IPS-18c (cell line): Measurements from ENCODE around the gene WWTR1.

Experiments used
- H3K4me3 ChIP-seq: 2 replicates; pipeline ENCODE4 v1.7.0; 2013; ENCODE audit warnings: low read depth, mild to moderate bottlenecking, low read length, moderate library complexity; ENCODE audit not compliant: insufficient read depth
- H3K9me3 ChIP-seq: one replicate; pipeline ENCODE4 v1.6.1; 2013; ENCODE audit warnings: mild to moderate bottlenecking, low read length, moderate library complexity; ENCODE audit not compliant: control insufficient read depth, insufficient read depth

WWTR1 gene

DNA sequence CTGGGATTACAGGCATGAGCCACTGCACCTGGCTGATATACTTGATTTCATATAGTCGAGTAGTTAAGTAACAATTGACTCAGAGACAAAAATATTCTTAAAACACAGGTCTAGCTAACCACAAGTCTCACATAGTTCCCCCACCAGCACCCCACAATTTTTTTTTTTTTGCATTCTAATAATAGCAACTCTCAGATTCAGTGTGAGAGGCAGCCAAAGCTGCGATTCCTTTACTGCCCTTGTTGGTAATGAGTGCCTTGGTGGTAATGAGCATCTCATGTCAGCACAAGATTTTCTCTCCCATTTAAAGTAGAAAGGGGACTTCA lies 72.5 kb downstream of the WWTR1 start:
- Histone ChIP-seq H3K4me3 (no peak overlapping the region), H3K9me3 (no peaks in the 10 kb centered on the region)

DNA sequence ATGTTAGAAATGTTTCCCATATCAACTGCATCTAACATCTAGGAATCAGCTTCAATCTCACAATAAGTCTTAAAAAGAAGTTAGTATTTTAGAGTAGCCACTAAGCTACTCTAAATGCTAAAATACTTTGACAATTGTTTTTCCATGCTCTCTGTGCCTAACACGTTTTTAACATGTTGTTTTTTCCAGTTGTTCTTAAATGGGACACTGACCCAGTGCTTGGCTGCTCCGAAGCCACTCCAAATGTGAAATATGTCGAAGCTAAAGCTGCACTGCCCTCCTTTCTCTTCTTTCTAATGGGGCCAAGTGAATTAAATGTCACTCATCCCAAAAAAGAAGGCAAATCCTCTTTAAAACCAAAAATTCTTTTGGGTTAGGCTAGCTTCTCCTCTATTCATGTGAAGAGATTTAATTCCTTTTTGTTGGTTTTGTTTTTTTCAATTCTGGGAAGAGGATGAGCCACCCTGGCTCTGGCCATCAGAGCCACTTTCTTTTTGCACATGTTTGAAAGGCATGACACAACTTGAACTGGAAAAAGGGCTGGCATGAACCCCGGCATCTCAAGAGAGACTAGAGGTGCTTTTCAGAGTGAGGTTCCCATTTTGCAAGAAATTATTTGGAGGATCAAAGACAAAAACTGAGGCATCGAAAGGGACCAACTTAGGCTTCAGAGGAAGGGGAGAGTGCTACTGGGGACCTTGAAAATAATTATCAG lies 73.7 kb downstream of the WWTR1 start:
- no peaks in the 10 kb centered on the region for H3K9me3 ChIP-seq
- H3K4me3 ChIP-seq, result no peak overlapping the region

DNA sequence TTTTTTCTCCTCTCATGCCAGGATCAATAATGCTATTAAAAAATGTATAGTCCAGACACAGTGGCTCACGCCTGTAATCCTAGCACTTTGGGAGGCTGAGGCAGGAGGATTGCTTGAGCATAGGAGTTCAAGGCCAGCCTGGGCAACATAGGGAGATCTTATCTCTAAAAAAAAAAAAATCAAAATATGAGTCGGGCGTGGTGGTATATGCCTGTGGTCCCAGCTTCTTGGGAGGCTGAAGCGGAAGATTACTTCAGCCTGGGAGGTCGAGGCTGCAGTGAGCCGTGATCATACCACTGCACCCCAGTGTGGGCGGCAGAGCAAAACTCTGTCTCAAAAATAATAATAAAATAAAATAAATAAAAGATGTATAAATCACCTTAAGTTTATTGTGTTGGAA lies 75.4 kb downstream of the WWTR1 start:
- H3K9me3 ChIP-seq, result no peaks in the 10 kb centered on the region
- H3K4me3 ChIP-seq, result no peak overlapping the region

DNA sequence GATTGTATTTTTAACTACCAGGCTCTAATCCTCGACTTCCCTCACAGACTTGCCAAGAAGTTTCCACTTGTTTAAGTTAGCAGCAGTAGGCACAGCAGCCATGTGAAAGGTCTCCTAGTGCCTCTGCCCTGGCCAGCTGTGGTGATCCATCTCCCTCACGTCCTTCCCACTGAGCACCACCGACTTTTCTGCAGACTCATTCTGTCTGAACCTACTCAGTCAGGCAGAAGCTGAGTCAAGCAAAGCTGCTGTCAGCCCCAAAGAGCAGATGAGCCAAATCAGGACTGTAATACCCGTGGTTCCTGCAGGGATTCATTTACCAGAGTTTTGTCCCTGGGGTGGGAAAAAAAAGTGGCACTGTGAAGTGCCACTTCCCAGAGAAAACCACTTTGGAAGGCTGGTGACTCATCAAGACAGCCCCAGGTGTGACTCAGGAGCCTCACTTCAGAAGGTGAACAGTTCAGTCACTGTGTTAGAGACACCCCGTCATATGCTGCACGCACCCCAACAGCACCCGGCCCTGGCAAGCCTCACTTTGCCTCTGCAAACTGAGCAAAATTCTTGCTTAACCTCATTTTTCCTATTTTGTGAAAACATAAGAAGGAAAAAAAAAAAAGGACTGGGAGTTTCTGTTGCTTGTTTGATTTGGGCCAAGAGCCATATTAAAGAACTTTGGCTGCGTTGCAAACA lies 76.0 kb downstream of the WWTR1 start:
- Histone ChIP-seq H3K4me3 (no peak overlapping the region), H3K9me3 (no peaks in the 10 kb centered on the region)

DNA sequence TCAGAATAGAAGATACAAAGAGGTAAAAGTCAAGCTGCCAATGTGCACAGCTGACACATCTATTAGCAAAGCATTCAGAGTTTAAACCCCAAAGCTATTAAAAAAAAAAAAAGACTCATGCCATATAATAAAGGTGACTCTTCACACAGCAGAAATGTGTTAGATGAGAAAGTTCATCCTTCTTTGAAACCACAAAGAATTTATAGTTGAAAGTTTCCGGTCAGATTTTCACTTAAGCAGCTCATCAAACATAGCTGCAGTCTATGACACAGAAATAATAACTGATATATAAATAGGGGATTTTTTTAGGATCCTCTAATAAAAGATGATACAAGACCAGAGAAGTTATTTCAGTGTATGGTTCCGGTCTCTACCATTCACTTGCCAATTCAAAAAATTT lies 76.6 kb downstream of the WWTR1 start:
- no peak overlapping the region for H3K4me3 ChIP-seq
- no peaks in the 10 kb centered on the region for H3K9me3 ChIP-seq

DNA sequence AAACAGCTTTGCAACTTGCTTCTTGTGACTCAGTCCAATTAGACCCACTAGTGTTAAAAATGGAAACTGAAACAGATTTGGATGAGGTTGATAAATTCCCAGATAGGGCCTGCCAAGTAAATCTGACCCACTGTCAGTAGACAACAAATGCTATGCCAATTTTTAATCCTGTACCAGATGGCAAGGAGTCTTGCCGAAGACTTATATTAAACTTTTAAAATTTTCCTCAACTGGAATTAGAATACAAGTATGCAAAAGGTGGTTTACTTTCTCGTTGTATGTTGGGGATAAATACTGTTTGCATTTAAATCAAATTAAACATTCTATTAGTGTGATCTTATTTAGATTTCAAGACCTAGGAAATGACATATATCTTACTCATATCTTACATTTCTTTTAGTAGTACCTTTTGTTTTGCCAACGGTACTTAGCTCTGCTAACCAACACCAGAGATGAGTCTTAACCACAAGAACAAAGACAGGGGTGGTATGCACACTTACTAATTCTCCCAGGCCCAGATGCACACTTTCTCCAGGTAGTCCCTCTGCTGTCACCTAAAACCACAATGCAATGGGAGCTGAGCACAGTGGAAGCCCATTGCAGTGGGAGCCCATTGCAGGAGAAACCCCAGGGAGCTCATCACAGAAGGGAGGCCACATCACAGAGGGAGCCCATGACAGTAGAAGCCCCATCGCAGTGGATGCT lies 77.8 kb downstream of the WWTR1 start:
- H3K4me3 ChIP-seq, result no peak overlapping the region
- no peaks in the 10 kb centered on the region for H3K9me3 ChIP-seq

DNA sequence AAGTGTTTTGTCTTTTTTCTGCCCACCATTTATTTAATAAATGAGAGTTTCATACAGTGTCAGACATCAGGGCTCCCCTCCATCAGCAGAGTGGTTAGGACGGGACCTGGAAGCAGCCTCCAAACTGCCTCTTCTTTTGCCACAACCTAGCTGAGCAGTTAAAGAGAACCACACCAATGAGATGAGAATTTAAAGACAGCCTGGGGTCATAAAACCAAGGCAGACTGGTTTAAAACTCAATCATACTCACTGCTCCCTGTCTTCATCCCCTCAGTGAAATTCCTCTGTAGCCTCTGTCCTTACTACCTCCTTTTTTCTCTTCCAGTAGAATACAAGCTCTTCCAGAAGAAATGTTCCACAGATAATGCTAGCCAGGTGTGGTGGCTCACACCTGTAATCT lies 78.7 kb downstream of the WWTR1 start:
- Histone ChIP-seq H3K9me3 (no peaks in the 10 kb centered on the region), H3K4me3 (no peak overlapping the region)

DNA sequence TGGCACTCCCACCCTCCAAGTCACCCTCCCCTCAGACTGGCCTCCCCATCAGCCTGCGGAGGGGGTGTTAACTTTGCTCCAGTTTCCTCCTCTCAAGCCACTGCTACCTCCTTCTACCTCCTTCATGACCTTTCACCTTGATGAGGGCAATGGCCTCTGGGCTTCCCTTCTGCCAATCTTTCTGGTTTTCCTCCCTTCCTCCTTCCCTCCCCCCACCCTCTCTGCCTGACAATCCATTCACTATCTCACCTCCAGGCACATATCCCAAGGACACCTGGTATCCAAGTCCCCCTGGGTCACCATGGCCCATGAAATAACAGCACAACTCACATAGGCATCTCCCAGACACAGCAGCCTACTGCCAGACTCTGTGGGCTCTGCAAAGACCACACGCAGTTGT lies 80.0 kb downstream of the WWTR1 start:
- no peaks in the 10 kb centered on the region for H3K9me3 ChIP-seq
- no peak overlapping the region for H3K4me3 ChIP-seq

DNA sequence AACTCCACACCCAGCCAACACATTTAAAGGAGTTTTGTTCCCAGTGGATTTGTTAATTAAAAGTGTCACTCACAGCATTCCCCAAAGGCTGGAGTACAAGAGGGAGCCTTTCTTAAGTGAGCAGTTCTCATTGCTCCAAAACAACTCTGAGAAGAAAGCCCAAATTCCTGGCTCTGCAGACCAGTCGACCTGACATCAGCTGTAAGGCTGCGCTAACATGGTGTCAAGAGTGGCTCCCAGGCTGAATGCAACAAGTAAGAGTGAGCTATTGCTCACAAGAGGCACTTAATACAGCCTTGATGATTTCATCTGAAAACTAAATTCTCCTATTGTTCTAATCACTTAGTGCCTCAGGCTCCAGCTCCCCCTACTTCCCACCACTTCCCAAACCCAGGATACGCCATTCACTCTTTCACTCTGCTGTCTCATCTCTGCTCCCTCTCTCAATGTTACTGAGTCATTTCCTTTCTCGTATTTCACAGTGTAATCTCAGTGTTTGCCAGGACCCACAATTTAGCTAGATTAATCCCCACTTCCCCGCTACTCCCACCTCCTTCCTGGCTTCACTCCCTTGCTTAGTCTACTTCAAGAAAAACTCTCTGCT lies 81.8 kb downstream of the WWTR1 start:
- Histone ChIP-seq H3K4me3 (no peak overlapping the region), H3K9me3 (no peaks in the 10 kb centered on the region)

DNA sequence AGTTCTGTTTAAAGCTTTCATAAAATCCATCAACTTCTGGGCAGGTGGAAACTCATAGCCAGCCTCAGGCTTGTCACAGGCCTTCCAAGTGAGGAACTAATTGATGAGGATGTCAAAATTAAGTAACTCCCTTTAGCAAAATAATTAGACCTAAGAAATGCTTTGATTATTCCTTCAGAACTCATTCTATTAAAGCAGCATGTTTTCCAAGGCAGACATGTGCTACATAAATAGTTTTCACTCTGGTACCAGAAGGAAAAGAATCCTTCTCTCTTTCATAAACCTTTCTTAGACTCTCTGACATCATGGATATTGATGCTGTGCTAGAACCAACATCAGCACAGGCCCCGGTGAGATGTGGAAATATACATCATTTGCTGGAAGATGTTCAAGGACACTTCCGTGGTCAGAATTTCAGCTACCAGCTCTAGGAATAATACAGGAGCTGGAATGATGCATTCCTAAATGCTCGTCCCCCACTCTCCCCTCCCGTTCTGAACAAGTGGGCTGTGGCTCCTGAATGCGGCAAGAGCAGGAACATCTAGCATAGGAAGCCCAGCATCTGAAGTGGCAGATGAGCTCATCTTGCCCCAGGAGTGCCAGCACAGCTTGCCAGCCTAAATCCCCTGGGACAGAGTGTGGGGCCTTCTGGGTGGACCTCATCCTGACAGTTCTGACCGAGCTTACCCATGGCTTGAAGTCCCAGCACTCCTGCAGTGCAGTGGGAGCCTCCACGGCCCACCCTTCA lies 82.4 kb downstream of the WWTR1 start:
- Histone ChIP-seq H3K4me3 (no peak overlapping the region), H3K9me3 (no peaks in the 10 kb centered on the region)

DNA sequence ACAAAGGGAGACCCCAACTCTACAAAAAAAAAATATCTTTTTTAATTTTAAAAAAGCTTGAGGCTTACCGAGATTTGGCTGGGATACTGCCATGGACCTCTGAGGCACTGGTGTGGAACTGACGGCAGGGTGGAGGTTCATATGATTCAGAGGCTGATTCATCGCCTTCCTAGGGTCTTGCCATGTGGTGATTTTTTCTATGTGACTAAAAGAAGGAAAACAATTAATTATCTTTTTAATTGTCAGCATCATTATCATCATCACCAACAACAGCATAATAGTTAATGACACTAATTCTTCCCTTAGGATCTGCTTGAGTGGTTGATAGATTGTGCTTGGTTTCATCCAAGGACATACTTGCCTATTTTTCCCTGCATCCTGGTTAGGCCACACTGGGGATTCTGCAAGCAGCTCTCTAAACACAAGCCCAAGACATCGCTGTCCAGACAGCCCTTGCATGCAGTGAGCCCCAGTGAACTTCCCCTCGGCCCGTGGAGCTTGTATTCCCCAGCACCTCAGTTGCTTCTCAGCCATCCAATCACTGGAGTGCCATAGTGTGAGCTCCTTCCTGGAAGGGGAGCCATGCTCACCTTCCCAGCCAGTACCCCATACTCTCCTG lies 84.9 kb downstream of the WWTR1 start:
- H3K4me3 ChIP-seq, result no peak overlapping the region

DNA sequence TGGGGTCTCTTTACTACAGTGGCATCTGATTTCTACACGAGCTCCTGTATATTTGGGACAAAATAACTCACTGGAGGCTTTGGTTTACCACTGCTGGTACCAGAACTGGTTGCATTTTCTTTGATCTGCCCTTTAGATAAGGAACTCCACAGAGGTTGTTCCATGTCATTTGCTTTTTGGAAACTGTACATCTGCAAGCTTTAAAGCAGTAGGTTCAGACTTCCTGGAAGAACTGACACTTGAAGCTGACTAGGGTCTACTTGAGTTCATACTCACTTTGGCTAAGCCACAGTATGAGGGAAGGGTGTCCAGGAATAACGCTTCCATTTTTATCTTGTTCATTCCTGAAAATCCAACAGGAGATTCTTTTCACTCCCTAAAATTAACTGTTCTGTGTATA lies 86.4 kb downstream of the WWTR1 start:
- H3K4me3 ChIP-seq, result no peak overlapping the region
- H3K9me3 ChIP-seq, result no peaks in the 10 kb centered on the region

More for the DNA sequence above, 84.9 kb downstream of the WWTR1 start:
- no peaks in the 10 kb centered on the region for H3K9me3 ChIP-seq

DNA sequence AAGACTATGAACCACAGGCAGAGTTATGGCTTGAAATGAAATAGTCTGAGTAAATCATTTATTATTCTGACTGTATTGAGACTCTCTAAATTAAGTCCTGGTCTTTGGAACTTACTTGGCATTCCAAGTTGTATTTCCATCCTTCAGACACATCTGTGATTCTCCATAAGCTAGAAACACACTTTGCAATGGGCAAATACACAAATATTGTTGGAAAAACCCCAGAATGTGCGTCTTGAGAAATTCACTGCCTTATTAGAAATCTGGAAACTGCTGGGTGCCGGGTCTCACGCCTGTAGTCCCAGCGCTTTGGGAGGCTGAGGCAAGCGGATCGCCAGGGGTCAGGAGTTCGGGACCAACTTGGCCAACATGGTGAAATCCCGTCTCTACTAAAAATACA lies 87.8 kb downstream of the WWTR1 start:
- H3K4me3 ChIP-seq, result no peak overlapping the region
- H3K9me3 ChIP-seq, result peaks cover 2% of the 10 kb centered on the region

DNA sequence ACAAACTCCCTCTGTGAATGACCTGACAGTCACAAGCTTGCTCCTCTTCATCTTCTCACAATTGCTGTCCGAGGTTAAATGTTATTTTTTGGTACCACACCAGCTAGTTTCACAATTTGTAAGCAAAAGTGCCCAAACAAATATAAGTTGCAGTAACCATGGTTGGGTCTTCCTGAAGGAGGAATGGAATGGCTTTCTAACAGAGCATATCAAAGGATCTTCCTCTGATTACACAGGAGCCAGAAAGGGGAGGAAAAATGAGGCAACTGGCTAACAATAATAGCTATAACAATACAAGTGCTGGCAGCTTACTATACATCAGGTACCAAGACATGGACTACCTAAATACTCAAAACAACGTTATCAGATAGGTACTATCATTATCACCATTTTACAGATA lies 90.4 kb downstream of the WWTR1 start:
- no peak overlapping the region for H3K4me3 ChIP-seq
- H3K9me3 ChIP-seq, result peaks cover 2% of the 10 kb centered on the region

- Histone ChIP-seq H3K9me3 (peaks cover 2% of the 10 kb centered on the region), H3K4me3 (no peak overlapping the region)
Observed at GRCh38 chr3:149566292-149566975, 91.4 kb downstream of the WWTR1 start.

DNA sequence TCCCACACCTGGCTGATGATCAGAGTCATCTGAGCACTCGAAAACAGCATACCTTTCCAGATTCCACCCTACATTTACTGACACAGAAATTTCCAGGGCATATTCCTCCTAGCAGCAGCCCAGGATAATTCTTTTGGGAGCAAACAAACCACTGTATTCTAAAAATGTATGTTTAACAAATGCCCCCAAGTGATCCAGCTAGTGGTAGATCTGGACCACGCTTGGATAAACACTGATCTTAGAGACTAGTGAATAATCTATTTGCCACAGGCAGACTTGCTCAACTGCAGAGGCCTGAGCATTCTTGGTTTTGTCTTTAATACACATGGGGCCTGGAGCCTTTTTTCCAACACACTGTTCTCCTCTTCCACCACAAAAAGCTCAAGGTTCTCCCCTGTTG lies 93.7 kb downstream of the WWTR1 start:
- Histone ChIP-seq H3K4me3 (no peak overlapping the region), H3K9me3 (peaks cover 2% of the 10 kb centered on the region)
